A673 (cell line): ENCODE measurements around the gene FYCO1. TPM values are rescaled to one million over a fixed set of nuclear protein-coding genes. Genes with fewer than 3 reads are reported as not detected.

ENCODE experiments used
- BruUV-seq: library from RNA; stranded (reverse); fragments of 400-500 nt; replicated peaks from 2 replicates; lab custom pipeline; 2021; lab: Mats Ljungman, UMichigan
- CTCF ChIA-PET: fragments of 300-600 bp; sonication (Branson Sonifier 250); formaldehyde crosslinking; loops from one replicate; lab custom pipeline; 2022; ENCODE audit warnings: antibody characterized with exemption; lab: Charles Lee
- POLR2A ChIA-PET: fragments of 300-600 bp; sonication (Branson Sonifier 250); formaldehyde crosslinking; loops from one replicate; lab custom pipeline; 2022; ENCODE audit warnings: antibody characterized with exemption; ENCODE audit not compliant: low non-redundant PET; lab: Charles Lee
- DNase-seq: peaks from one replicate; pipeline ENCODE4 v3.0.0-alpha.2; 2015; ENCODE audit warnings: low spot score
- H3K27ac ChIP-seq: fragments of 200-600 bp; sonication (generic); 2 replicates; pipeline ENCODE4 v1.5.1; 2016; ENCODE audit warnings: mixed run types, low read depth, mild to moderate bottlenecking, mixed read lengths, antibody characterized with exemption, low read length; ENCODE audit not compliant: poor library complexity, severe bottlenecking
- H3K27me3 ChIP-seq: fragments of 200-600 bp; sonication (generic); replicated peaks from 2 replicates; pipeline ENCODE4 v1.6.1; 2017; ENCODE audit warnings: mixed run types, low read depth, mild to moderate bottlenecking, mixed read lengths, antibody characterized with exemption, low read length; ENCODE audit not compliant: insufficient read depth, poor library complexity
- H3K36me3 ChIP-seq: fragments of 200-600 bp; sonication (generic); 2 replicates; pipeline ENCODE4 v1.6.1; 2016; ENCODE audit warnings: mixed run types, mild to moderate bottlenecking, mixed read lengths, antibody characterized with exemption, low read length; ENCODE audit not compliant: insufficient read depth, poor library complexity, severe bottlenecking
- H3K4me1 ChIP-seq: fragments of 200-600 bp; sonication (generic); 2 replicates; pipeline ENCODE4 v1.6.1; 2017; ENCODE audit warnings: mixed run types, mild to moderate bottlenecking, mixed read lengths, antibody characterized with exemption, low read length; ENCODE audit not compliant: insufficient read depth, poor library complexity, severe bottlenecking
- H3K4me3 ChIP-seq: fragments of 200-600 bp; sonication (generic); 2 replicates; pipeline ENCODE4 v1.5.1; 2016; ENCODE audit warnings: low read depth, mixed run types, mild to moderate bottlenecking, mixed read lengths, low read length; ENCODE audit not compliant: poor library complexity, severe bottlenecking
- H3K9me3 ChIP-seq: fragments of 200-600 bp; sonication (generic); 2 replicates; pipeline ENCODE4 v1.6.1; 2016; ENCODE audit warnings: mixed run types, low read depth, mild to moderate bottlenecking, mixed read lengths, antibody characterized with exemption, low read length; ENCODE audit not compliant: poor library complexity, severe bottlenecking
- CTCF ChIP-seq: fragments of 300-800, 200-600 bp; sonication (generic); conservative IDR thresholded peaks from 2 replicates; pipeline ENCODE4 v1.5.1; 2017; ENCODE audit warnings: low read depth, mild to moderate bottlenecking, antibody characterized with exemption, low read length, moderate library complexity, mixed read lengths
- EZH2 ChIP-seq: fragments of 200-600 bp; sonication (generic); IDR thresholded peaks from 2 replicates; pipeline ENCODE4 v1.6.1; 2017; ENCODE audit warnings: borderline replicate concordance, low read depth, mild to moderate bottlenecking, mixed read lengths, antibody characterized with exemption, low read length; ENCODE audit not compliant: poor library complexity, severe bottlenecking
- intact Hi-C: fragments of 100-400 bp; cut with micrococcal nuclease; formaldehyde crosslinking; loops from one replicate; pipeline ENCODE4 v1.10.0; 2022; ENCODE audit not compliant: unreplicated experiment
- total RNA-seq: library from RNA; stranded (reverse); gene quantifications from 2 replicates; pipeline ENCODE4 v1.2.3, GENCODE V29; 2021

FYCO1 gene
- total RNA-seq, 1 experiment from 2014 or later, result 7.4 TPM

DNA sequence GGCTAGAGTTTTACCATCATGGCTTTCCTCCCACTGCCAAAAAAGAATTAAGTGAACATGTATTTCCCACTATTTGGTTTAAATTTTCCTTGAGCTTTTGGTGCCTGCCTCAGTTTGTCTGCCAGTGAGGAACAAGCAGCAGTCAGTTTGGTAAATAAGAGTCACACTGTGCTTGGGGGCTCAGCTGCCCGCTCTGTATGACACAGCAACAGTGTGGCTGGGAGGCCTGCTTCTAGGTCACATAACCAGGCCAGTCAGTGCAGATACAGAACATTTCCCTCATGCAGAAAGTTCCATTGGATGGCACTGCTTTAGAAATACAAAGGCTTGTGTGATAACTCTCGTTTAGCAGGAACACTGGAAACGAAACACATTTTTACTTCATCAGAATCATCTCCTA is 25.7 kb downstream of the FYCO1 start:
- CTCF ChIA-PET, result no interaction called here
- BruUV-seq, result no TSS peak
- no peaks in the 10 kb centered on the region for H3K4me1 ChIP-seq

GRCh38 chr3:45969116-45969515 is 26.5 kb downstream of the FYCO1 start:
- Histone ChIP-seq H3K27me3 (no peaks in the 10 kb centered on the region), H3K36me3 (no peaks in the 10 kb centered on the region), H3K4me1 (no peaks in the 10 kb centered on the region), H3K27ac (no peak overlapping the region), H3K4me3 (no peak overlapping the region), H3K9me3 (no peaks in the 10 kb centered on the region)
- no peak for DNase-seq
- intact Hi-C loops, result no loop called here
- TF ChIP-seq EZH2 (no peak), CTCF (no peak)
- CTCF ChIA-PET, result no interaction called here
- BruUV-seq, result no TSS peak
- POLR2A ChIA-PET, result no interaction called here

More for the DNA sequence above, 25.7 kb downstream of the FYCO1 start:
- no peak overlapping the region for H3K27ac ChIP-seq
- POLR2A ChIA-PET, result no interaction called here
- H3K27me3 ChIP-seq, result no peaks in the 10 kb centered on the region
- H3K4me3 ChIP-seq, result no peak overlapping the region
- H3K9me3 ChIP-seq, result no peaks in the 10 kb centered on the region
- TF ChIP-seq EZH2, result no peak
- no peak for TF ChIP-seq CTCF
- no peak for DNase-seq
- intact Hi-C loops, result no loop called here
- no peaks in the 10 kb centered on the region for H3K36me3 ChIP-seq

DNA sequence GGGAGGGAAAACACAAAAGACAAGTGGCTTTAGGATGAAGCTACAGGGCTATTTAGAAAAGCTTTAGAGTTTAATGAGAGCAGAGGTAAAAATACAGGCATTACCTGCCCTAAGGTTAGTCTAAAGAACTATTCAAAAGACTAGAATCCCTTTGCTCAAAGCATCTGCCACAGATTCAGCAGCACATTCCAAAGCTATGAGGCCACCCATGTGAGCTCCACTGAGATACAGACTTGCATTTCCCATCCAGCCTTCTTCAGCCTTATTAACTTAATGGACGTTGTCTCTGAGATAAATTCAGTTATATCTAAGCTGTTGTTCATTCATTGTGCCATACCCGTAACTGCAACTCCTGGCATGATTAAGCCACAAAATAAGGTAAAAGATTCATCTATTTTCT is 26.9 kb downstream of the FYCO1 start:
- no TSS peak for BruUV-seq
- intact Hi-C loops, result no loop called here
- H3K27ac ChIP-seq, result no peak overlapping the region
- H3K4me3 ChIP-seq, result no peak overlapping the region
- H3K27me3 ChIP-seq, result no peaks in the 10 kb centered on the region
- no peak for TF ChIP-seq EZH2
- TF ChIP-seq CTCF, result no peak
- no peaks in the 10 kb centered on the region for H3K9me3 ChIP-seq
- H3K36me3 ChIP-seq, result no peaks in the 10 kb centered on the region
- DNase-seq, result no peak
- H3K4me1 ChIP-seq, result no peaks in the 10 kb centered on the region
- ChIA-PET CTCF (no interaction called here), POLR2A (no interaction called here)
